HUDEP-2 (cell line): ENCODE results near the gene PRKRIP1.
"Not testable (repeated sequence)": the region's sequence is repeated elsewhere in the genome, so short reads cannot be mapped to it uniquely, and the experiment has no call there.

ENCODE experiments used
- DNase-seq, 76 experiments: peaks; one replicate each; lab custom pipeline; 2025; ENCODE audit not compliant: unreplicated experiment in 76 of 76; lab: John Stamatoyannopoulos, UW

The PRKRIP1 gene

DNA sequence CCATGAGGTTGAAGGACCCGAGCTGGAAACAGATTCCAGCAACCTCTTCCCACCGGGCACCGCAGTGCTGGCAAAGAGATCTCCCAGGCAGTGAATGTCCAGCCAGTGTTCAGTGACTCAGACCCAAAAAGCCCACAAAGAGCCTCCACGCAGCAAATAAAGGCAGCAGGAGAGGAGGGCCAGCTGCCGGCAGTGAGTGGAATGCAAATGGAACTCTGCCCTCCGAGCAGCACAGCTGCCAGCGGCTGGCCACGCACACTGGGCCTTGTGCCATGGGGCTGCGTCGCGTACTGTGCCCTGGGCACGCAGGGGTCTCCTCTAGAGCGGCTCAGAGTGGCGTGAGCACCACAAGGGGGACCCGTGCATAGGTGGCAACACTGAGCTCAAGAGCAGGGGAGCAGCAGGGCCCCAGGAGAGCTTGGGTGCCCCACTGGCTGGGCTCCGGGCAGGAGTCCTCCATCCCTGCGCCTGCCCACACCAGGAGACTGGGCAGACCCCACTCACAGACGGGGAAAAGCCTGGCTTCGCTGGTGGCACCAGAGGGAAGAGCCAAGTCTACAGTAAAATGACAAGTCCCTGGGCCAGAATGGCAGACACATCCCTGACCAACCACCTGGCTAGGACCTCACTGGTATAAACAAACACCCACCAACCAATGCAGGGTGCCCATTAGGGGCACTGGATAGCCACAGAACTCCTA is 78.7 kb downstream of the PRKRIP1 start:
- not testable (repeated sequence) for DNase-seq
